ENCODE results near the gene CTXN1. TPM values are rescaled to one million over a fixed set of nuclear protein-coding genes. Genes with fewer than 3 reads are reported as not detected.

CTXN1 gene
- total and polyA plus RNA-seq, 2 of the 4 experiments (the other 2 are of a cell fraction) = 0.36 to 7.4 TPM

GRCh38 chr19:7928741-7929701, 3.1 kb upstream of the CTXN1 start:
- BruUV-seq (replicated peaks) = no TSS peak
- intact Hi-C loops (cut with micrococcal nuclease) = no loop called here
- peak overlapping the region; percentile 64; the same call in 1 of the 2 replicates for H3K56ac ChIP-seq (ENCODE audit: extremely low read depth, insufficient read depth, low read length)
- TF ChIP-seq RAD21 (IDR thresholded peaks at IDR 0.05; ENCODE audit: low read length) (peak; percentile 31; the same call in 1 of the 2 replicates), MXI1 (IDR thresholded peaks at IDR 0.05; ENCODE audit: borderline replicate concordance, low read depth, low read length) (no peak), SMC3 (IDR thresholded peaks at IDR 0.05; ENCODE audit: low read depth, low read length) (no peak), POLR2A (IDR thresholded peaks at IDR 0.05; ENCODE audit: low read depth, low read length) (no peak), NFE2L2 (IDR thresholded peaks at IDR 0.05; ENCODE audit: low read depth, low read length) (no peak), CHD1 (IDR thresholded peaks at IDR 0.05; ENCODE audit: low read depth, low read length) (no peak), RFX5 (IDR thresholded peaks at IDR 0.05; ENCODE audit: low read depth, low read length) (no peak), FOS (IDR thresholded peaks at IDR 0.05; ENCODE audit: low read depth, low read length) (peak; percentile 52; the same call in 1 of the 2 replicates), CEBPB (IDR thresholded peaks at IDR 0.05; ENCODE audit: low read depth, low read length) (peak; percentile 80), BHLHE40 (IDR thresholded peaks at IDR 0.05; ENCODE audit: low read depth, low read length) (no peak), RCOR1 (IDR thresholded peaks at IDR 0.05; ENCODE audit: insufficient replicate concordance, low read length) (no peak), MAZ (IDR thresholded peaks at IDR 0.05; ENCODE audit: borderline replicate concordance, low read depth, low read length) (no peak; the same call in 1 of the 2 replicates)
- TF ChIP-seq, protein P1, sequence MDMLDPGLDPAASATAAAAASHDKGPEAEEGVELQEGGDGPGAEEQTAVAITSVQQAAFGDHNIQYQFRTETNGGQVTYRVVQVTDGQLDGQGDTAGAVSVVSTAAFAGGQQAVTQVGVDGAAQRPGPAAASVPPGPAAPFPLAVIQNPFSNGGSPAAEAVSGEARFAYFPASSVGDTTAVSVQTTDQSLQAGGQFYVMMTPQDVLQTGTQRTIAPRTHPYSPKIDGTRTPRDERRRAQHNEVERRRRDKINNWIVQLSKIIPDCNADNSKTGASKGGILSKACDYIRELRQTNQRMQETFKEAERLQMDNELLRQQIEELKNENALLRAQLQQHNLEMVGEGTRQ (IDR thresholded peaks at IDR 0.05; ENCODE audit: low read depth, low read length) = no peak
- TF ChIP-seq, protein P2, sequence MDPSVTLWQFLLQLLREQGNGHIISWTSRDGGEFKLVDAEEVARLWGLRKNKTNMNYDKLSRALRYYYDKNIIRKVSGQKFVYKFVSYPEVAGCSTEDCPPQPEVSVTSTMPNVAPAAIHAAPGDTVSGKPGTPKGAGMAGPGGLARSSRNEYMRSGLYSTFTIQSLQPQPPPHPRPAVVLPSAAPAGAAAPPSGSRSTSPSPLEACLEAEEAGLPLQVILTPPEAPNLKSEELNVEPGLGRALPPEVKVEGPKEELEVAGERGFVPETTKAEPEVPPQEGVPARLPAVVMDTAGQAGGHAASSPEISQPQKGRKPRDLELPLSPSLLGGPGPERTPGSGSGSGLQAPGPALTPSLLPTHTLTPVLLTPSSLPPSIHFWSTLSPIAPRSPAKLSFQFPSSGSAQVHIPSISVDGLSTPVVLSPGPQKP (IDR thresholded peaks at IDR 0.05; ENCODE audit: borderline replicate concordance, low read depth, low read length) = no peak

More at GRCh38 chr19:7928741-7929701, 3.1 kb upstream of the CTXN1 start:
- peaks cover 7 to 17% of the 10 kb centered on the region in 2 experiments; a peak in 2 of 4 replicates for H3K79me1 ChIP-seq (ENCODE audit: low read depth in 1 of 2, low read length in 2 of 2)
- H2BK120ac ChIP-seq (ENCODE audit: low read depth, low read length) = peak overlapping the region; percentile 39
- POLR2A ChIA-PET (ENCODE audit: unreplicated experiment) = interaction anchor here (0.6 to 1.0 kb wide), 4 partner anchors 8 to 462 kb away, joined by 3 to 14 read pairs (median 4); partner anchors contain the start of genes MAP2K7 and RAB11B
- peak overlapping the region; percentile 40; the same call in 1 of the 2 replicates for H3K9ac ChIP-seq (ENCODE audit: low read depth, low read length)
- H3K4me2 ChIP-seq (ENCODE audit: low read depth, low read length) = peak overlapping the region; percentile 63
- peak; percentile 13 for ATAC-seq (ENCODE audit: low read depth)
- H2AFZ ChIP-seq (replicated peaks; ENCODE audit: low read length, poor library complexity) = peak overlapping the region; percentile 80
- dilution Hi-C loops (cut with HindIII; ENCODE audit: low sequenced_read_pairs, unreplicated experiment) = no loop called here
- peak overlapping the region; percentile 95 for H2AK9ac ChIP-seq (replicated peaks; ENCODE audit: low read depth, low read length, poor library complexity)
- H3K9me3 ChIP-seq (ENCODE audit: control insufficient read depth, insufficient read depth, low read length) = no peaks in the 10 kb centered on the region
- peak overlapping the region; percentile 14; the same call in 1 of the 3 replicates for H2BK15ac ChIP-seq (ENCODE audit: low read depth, low read length)
- H3K4me1 ChIP-seq (ENCODE audit: control insufficient read depth, insufficient read depth, low read length) = peaks cover 21% of the 10 kb centered on the region
- peaks cover 15% of the 10 kb centered on the region for H4K20me1 ChIP-seq (ENCODE audit: insufficient read depth, low read length)
- CTCF ChIA-PET = interaction anchor here (0.6 to 1.9 kb wide), 9 partner anchors 8 to 83 kb away, joined by 3 to 10 read pairs (median 4); partner anchors contain the start of genes SNAPC2 and TIMM44
- H4K5ac ChIP-seq (ENCODE audit: low read depth, low read length) = peak overlapping the region; percentile 35
- no peak overlapping the region for H3K4me3 ChIP-seq (ENCODE audit: insufficient read depth, low read depth, low read length)
- DNase-seq = peak; percentile 88
- WGBS, 2 experiments (ENCODE audit: extremely low coverage in 2 of 2, insufficient read length in 1 of 2) = 49% methylated on average over 7 of the region's 24 CpGs; no CpG with 5 or more reads in 1 of the 2 experiments
- H2BK20ac ChIP-seq (ENCODE audit: low read depth, low read length) = peak overlapping the region; percentile 27; the same call in 1 of the 2 replicates
- peak overlapping the region; percentile 80 for H2BK5ac ChIP-seq (ENCODE audit: low read depth, low read length, poor library complexity, severe bottlenecking)
- peaks cover 36% of the 10 kb centered on the region for H3K36me3 ChIP-seq (ENCODE audit: control insufficient read depth, insufficient read depth, low read length)
- no peaks in the 10 kb centered on the region for H3K27me3 ChIP-seq (ENCODE audit: control insufficient read depth, insufficient read depth, low read length)
- H3K27ac ChIP-seq (ENCODE audit: insufficient read depth, low read length) = peak overlapping the region; percentile 95
- H3K18ac ChIP-seq (ENCODE audit: low read depth, low read length) = peak overlapping the region; percentile 54; the same call in 1 of the 2 replicates
- in situ Hi-C loops (cut with MboI; ENCODE audit: low sequenced_read_pairs) = no loop called here
- peak overlapping the region; percentile 67 for H3K14ac ChIP-seq (replicated peaks; ENCODE audit: low read depth, low read length)
- peaks cover 9% of the 10 kb centered on the region; the same call in 1 of the 2 replicates for H3K9me1 ChIP-seq (ENCODE audit: insufficient read depth, low read length)
- peak overlapping the region; percentile 13; the same call in 1 of the 2 replicates for H3K23ac ChIP-seq (ENCODE audit: low read depth, low read length)
- peak overlapping the region; percentile 89 for H2AK5ac ChIP-seq (ENCODE audit: low read depth, low read length)
- peak overlapping the region; percentile 78 for H4K91ac ChIP-seq (ENCODE audit: insufficient read depth, low read depth, low read length)
- peak overlapping the region; percentile 85 for H3K4ac ChIP-seq (ENCODE audit: low read depth, low read length)
- peak overlapping the region in 1 of 2 experiments; percentile 72; a peak in 2 of 4 replicates for H4K8ac ChIP-seq (ENCODE audit: low read depth in 2 of 2, low read length in 2 of 2)

Measured in IMR-90 (cell line).